Astrocyte of the spinal cord (primary cell): ENCODE measurements around the gene TXN2.

ENCODE experiments used
- DNase-seq: peaks from one replicate; pipeline ENCODE4 v3.0.0; 2011; ENCODE audit warnings: low read depth, low spot score
- H3K4me3 ChIP-seq: 2 replicates; pipeline ENCODE4 v1.5.1; 2011; ENCODE audit warnings: low read depth, mild to moderate bottlenecking, low read length, moderate library complexity
- in situ Hi-C: cut with HindIII; loops from 2 replicates; pipeline ENCODE4 v1.10.0; 2017; ENCODE audit warnings: low sequenced_read_pairs
- TF ChIP-seq, protein P1 (sequence below): IDR thresholded peaks from 2 replicates; pipeline ENCODE4 v1.5.1; 2012; ENCODE audit warnings: low read depth, mild to moderate bottlenecking, low read length, inconsistent platforms

TXN2 gene

DNA sequence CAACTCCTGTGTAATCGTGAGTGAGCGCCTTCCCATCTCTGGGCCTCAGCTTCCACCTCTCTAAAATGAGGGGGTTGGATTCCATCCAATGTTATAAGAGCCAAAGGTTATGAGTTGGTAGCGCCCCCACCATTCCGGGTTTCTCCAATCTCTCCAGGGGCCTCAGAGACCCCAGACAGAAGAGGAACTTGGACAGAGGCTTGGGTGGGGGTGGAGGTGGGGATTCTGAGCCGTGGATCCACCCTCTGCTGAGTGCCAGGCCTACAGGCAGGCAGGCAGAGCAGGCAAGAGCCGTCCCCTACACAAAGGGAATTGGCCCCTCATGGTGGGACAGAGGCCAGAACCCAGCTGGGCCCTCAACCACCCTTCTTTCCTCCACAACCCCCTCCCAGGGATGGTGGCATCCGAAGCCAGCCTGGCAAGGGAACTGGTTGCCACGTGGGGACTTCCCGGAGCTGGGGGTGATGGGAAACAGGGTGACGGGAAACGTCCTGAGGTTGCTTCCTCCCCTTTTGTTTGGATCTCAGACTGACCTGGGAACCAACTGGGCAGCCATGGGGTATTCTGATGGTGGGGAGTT is 31.8 kb downstream of the TXN2 start:
- H3K4me3 ChIP-seq = no peak overlapping the region
- DNase-seq = no peak
- TF ChIP-seq, protein P1, sequence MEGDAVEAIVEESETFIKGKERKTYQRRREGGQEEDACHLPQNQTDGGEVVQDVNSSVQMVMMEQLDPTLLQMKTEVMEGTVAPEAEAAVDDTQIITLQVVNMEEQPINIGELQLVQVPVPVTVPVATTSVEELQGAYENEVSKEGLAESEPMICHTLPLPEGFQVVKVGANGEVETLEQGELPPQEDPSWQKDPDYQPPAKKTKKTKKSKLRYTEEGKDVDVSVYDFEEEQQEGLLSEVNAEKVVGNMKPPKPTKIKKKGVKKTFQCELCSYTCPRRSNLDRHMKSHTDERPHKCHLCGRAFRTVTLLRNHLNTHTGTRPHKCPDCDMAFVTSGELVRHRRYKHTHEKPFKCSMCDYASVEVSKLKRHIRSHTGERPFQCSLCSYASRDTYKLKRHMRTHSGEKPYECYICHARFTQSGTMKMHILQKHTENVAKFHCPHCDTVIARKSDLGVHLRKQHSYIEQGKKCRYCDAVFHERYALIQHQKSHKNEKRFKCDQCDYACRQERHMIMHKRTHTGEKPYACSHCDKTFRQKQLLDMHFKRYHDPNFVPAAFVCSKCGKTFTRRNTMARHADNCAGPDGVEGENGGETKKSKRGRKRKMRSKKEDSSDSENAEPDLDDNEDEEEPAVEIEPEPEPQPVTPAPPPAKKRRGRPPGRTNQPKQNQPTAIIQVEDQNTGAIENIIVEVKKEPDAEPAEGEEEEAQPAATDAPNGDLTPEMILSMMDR = no peak
- in situ Hi-C loops = loop anchor here (10.0 kb wide), 1 partner anchor 105 kb away; no protein-coding TSS in a partner anchor

DNA sequence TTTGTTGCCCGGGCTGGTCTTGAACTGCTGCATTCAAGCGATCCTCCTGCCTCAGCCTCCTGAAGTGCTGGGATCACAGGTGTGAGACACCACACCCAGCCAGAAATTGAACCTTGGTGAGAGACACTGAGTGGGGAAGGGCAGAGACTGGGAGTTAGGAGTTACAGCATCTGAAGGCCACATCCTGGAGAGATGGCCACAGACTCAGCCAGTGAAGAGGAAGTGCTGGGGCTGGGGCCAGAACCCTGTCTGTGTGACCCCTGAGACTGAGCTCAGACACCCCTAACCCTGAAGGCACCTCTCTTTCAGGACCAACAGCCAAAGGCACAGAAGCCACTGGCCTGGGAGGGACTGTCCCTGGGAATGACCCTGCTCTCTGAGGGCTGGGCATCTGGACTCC is 33.8 kb downstream of the TXN2 start:
- TF ChIP-seq, protein P1 = no peak
- in situ Hi-C loops = loop anchor here (10.0 kb wide), 1 partner anchor 103 kb away; no protein-coding TSS in a partner anchor
- no peak for DNase-seq
- H3K4me3 ChIP-seq = no peak overlapping the region

DNA sequence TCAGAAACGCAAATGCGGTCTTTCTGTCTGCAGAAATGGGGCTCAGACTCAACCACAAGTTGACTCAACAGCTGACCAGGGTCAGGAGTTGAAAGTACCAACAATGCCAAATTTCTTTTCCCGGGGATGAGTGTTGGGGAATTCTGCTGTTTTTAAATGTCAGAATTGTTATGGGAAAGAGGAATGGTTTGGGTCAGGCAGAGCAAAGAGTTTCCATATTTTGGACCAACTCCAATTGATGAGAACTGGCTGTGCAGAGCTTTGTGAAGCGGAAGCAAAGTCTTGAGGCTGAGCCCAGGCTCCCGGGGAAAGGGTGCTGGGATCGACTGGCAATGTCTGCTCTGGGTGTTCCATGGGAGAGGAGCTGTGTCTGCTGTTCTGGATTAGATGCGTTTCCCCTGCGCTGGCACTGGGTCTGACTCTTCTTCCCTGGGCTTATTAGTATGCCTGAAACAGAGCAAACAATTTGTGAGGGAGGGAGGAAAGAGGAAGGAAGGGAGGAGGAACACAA is 36.2 kb downstream of the TXN2 start:
- in situ Hi-C loops = loop anchor here (10.0 kb wide), 1 partner anchor 100 kb away; no protein-coding TSS in a partner anchor
- H3K4me3 ChIP-seq = no peak overlapping the region
- TF ChIP-seq, protein P1 = no peak
- DNase-seq = peak; percentile 94

DNA sequence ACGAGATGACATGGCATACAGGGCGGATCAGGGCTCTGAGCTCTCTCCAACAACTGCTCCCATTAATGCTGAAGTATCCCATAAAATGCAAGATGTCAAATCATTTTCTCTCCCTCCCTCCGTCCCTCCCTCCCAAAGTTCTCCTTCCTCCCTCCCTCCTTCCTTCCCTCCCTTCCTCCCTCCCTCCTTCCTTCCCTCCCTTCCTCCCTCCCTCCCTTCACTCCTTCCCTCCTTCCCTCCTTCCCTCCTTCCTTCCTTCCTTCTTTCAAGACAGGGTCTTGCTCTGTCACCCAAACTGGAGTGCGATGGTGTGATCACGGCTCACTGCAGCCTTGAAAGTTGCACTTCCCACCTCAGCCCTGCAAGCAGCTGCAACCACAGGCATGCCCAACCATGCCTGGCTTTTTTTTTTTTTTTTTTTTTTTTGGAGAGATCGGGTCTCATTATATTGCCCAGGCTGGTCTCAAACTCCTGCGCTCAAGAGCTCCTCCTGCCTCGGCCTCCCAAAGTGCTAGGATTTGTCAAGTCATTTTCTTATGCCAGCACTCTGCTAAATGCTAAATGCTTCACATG is 38.2 kb downstream of the TXN2 start:
- TF ChIP-seq, protein P1 = no peak
- in situ Hi-C loops = loop anchor here (10.0 kb wide), 1 partner anchor 98 kb away; no protein-coding TSS in a partner anchor
- no peak overlapping the region for H3K4me3 ChIP-seq
- DNase-seq = no peak

DNA sequence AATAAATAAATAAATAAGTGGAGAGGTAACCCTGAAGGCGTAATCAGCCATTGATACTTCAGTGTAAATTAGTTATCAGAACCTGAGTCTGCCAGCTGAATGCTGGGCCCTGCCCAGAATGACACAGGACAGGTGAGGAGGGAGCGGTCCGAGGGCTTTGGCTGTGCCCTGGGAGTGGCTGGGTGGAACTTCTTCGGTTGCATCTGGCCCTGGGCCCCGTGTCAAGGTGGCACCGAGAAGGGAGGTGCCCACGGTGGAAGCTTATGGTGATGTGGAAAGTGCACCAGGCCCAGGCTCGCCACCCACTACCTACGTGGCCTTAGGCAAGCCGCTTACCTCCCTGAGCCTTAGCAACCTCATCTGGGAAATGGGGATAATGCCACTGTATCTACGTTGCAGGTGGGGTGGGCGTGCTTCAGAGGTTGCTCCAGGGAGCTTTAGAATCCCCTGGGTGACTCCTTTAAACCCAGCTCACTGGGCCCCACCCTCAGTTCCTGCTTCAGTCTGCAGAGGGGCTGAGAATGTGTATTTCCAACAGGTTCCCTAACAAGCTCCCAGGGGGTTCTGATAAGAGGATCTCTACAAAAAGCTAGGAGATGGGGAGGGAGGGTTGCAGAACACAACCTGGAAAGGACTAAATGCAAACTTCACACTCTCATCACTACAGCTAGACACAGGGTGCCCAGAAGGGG is 38.8 kb downstream of the TXN2 start:
- TF ChIP-seq, protein P1 = no peak
- no peak for DNase-seq
- H3K4me3 ChIP-seq = no peak overlapping the region
- in situ Hi-C loops = loop anchor here (10.0 kb wide), 1 partner anchor 98 kb away; no protein-coding TSS in a partner anchor

DNA sequence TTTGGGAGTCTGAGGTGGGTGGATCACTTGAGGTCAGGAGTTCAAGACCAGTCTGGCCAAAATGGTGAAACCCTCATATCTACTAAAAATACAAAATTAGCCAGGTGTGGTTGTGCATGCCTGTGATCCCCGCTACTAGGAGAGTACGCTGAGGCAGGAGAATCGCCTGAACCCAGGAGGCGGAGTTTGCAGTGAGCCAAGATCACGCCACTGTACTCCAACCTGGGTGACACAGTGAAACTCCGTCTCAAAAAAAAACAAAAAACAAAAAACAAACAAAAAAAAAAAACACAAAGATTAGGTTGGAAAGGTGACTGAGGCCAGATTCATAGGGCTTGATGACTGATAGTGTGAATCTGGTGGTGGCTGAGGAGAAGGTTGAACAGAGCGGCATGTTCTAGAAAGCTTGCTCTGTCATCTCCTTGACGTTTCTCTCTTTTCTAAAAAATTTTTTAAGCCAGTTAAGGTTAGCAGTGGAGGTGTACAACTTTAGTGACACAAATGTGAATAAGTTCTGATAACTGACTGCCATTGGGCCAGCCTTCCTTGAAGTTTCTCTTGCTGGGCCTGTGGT is 40.9 kb downstream of the TXN2 start:
- TF ChIP-seq, protein P1 = no peak
- in situ Hi-C loops = loop anchor here (10.0 kb wide), 1 partner anchor 96 kb away; no protein-coding TSS in a partner anchor
- H3K4me3 ChIP-seq = no peak overlapping the region
- no peak for DNase-seq
